ENCODE measurements around the gene PLEKHJ1. TPM values are rescaled to one million over a fixed set of nuclear protein-coding genes. Genes with fewer than 3 reads are reported as not detected.

Gene PLEKHJ1
- total and polyA plus RNA-seq, 2 experiments from 2014 or later, result 255 to 342 TPM

DNA sequence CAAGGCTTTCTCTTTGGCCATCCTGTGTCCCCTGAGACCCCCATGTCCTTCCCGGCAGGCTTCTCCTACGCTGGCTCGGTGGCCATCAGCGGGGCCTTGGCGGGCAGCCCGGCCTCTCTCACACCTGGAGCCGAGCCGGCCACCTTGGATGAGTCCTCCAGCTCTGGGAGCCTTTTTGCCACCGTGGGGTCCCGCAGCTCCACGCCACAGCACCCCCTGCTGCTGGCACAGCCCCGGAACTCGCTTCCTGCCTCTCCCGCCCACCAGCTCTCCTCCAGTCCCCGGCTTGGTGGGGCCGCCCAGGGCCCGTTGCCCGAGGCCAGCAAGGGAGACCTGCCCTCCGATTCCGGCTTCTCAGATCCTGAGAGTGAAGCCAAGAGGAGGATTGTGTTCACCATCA lies 14.2 kb downstream of the PLEKHJ1 start:
- Histone ChIP-seq H3K27ac (no peak overlapping the region), H3K36me3 (peaks cover 26% of the 10 kb centered on the region)
- TF ChIP-seq CTCF (IDR thresholded peaks at IDR 0.05; ENCODE audit: low read depth, low read length), result peak; percentile 21

DNA sequence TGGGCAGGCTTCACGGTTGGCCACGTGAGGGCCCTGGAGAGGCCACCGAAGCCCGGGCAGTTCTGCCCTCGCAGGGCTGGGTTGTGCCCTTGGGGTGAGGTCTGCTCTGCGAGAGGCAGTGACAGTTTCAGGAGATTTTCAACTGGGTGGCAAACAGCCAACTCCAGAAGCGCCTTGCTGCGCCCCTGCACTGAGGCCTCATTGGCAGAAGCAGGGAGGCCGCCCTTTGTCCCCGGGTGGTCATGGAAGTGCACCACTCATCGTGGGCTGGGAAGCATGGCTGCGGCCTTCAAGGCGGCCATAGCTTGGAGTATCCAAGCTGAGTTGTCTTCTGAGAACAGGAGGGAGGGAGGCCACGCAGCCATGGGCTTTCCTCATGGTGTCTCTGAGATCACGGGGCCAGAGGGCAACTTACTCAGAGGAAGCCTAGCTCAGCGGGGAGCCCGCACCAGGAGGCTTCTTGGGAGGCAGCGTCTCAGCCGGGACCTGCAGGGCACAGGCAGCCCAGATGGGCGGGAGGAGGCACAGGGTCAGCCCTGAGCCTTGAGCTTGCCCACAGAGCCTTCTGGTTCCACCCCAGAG lies 14.8 kb downstream of the PLEKHJ1 start:
- TF ChIP-seq CTCF (IDR thresholded peaks at IDR 0.05; ENCODE audit: low read depth, low read length), result no peak
- Histone ChIP-seq H3K36me3 (peaks cover 30% of the 10 kb centered on the region), H3K27me3 (no peaks in the 10 kb centered on the region), H3K4me1 (ENCODE audit: low read depth) (no peaks in the 10 kb centered on the region), H3K27ac (no peak overlapping the region), H3K9me3 (ENCODE audit: low read depth) (no peaks in the 10 kb centered on the region), H3K4me3 (no peak overlapping the region)
- no peak for DNase-seq (ENCODE audit: low read depth in 1 of 2, low spot score in 1 of 2)

More for the DNA sequence above, 14.2 kb downstream of the PLEKHJ1 start:
- no peaks in the 10 kb centered on the region for H3K4me1 ChIP-seq (ENCODE audit: low read depth)
- H3K9me3 ChIP-seq (ENCODE audit: low read depth), result no peaks in the 10 kb centered on the region
- H3K4me3 ChIP-seq, result no peak overlapping the region
- no peaks in the 10 kb centered on the region for H3K27me3 ChIP-seq
- DNase-seq (ENCODE audit: low read depth in 1 of 2, low spot score in 1 of 2), result peak in 1 of 2 donors; percentile 12

DNA sequence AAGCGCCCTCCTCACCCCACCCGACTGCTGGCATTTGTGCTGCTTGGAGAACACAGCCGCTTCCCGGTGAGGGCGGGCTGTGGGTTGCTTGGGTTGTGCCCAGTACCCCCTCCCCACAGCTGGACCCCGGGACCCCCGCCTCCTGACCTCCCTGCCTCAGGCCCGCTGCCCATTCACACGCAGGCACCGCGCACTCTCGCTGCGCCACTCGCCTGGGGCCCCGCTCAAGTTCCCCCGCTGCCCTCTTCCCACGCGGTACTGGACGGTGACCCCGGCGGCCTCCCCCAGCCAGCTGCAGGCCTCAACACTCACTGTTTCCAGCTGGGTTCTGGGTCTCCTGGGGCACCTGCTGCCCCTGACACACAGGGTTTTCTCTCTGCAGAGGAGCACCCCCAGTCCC lies 16.4 kb downstream of the PLEKHJ1 start:
- no peak for DNase-seq (ENCODE audit: low read depth in 1 of 2, low spot score in 1 of 2)
- H3K9me3 ChIP-seq (ENCODE audit: low read depth), result no peaks in the 10 kb centered on the region
- no peak overlapping the region for H3K27ac ChIP-seq
- no peak overlapping the region for H3K4me3 ChIP-seq
- no peaks in the 10 kb centered on the region for H3K27me3 ChIP-seq
- no peaks in the 10 kb centered on the region for H3K4me1 ChIP-seq (ENCODE audit: low read depth)
- peaks cover 32% of the 10 kb centered on the region for H3K36me3 ChIP-seq
- no peak for TF ChIP-seq CTCF (IDR thresholded peaks at IDR 0.05; ENCODE audit: low read depth, low read length)

GRCh38 chr19:2217591-2217990 lies 18.5 kb downstream of the PLEKHJ1 start:
- no peak for DNase-seq (ENCODE audit: low read depth in 1 of 2, low spot score in 1 of 2)
- no peaks in the 10 kb centered on the region for H3K4me1 ChIP-seq (ENCODE audit: low read depth)
- H3K9me3 ChIP-seq (ENCODE audit: low read depth), result no peaks in the 10 kb centered on the region
- no peak overlapping the region for H3K4me3 ChIP-seq
- no peak overlapping the region for H3K27ac ChIP-seq
- peaks cover 28% of the 10 kb centered on the region for H3K36me3 ChIP-seq
- no peak for TF ChIP-seq CTCF (IDR thresholded peaks at IDR 0.05; ENCODE audit: low read depth, low read length)
- H3K27me3 ChIP-seq, result no peaks in the 10 kb centered on the region

- no peak for TF ChIP-seq CTCF (IDR thresholded peaks at IDR 0.05; ENCODE audit: low read depth, low read length)
- H3K9me3 ChIP-seq (ENCODE audit: low read depth), result no peaks in the 10 kb centered on the region
- H3K27ac ChIP-seq, result no peak overlapping the region
- no peak overlapping the region for H3K4me3 ChIP-seq
- DNase-seq (ENCODE audit: low read depth in 1 of 2, low spot score in 1 of 2), result no peak
- H3K27me3 ChIP-seq, result no peaks in the 10 kb centered on the region
- peaks cover 30% of the 10 kb centered on the region for H3K36me3 ChIP-seq
- no peaks in the 10 kb centered on the region for H3K4me1 ChIP-seq (ENCODE audit: low read depth)
Observed at GRCh38 chr19:2216361-2217225, 19.5 kb downstream of the PLEKHJ1 start.
